Chondrocyte (in vitro differentiated cells): ENCODE measurements around the gene SHANK1. TPM values are rescaled to one million over a fixed set of nuclear protein-coding genes. Genes with fewer than 3 reads are reported as not detected.

Experiments
- DNase-seq: peaks from one replicate; pipeline ENCODE4 v3.0.0; 2021; ENCODE audit warnings: mixed read lengths, low spot score
- H3K27ac Mint-ChIP-seq: one replicate; pipeline ENCODE4 v1.8.0; 2021; ENCODE audit warnings: mild to moderate bottlenecking, moderate library complexity, mixed read lengths; ENCODE audit not compliant: unreplicated experiment
- H3K27me3 Mint-ChIP-seq: 2 replicates; pipeline ENCODE4 v1.8.0; 2021; ENCODE audit warnings: low read depth, mixed read lengths
- H3K36me3 Mint-ChIP-seq: 2 replicates; pipeline ENCODE4 v1.8.0; 2021; ENCODE audit warnings: low read depth, mixed read lengths
- H3K4me1 Mint-ChIP-seq: 2 replicates; pipeline ENCODE4 v1.8.0; 2021; ENCODE audit warnings: low read depth, mild to moderate bottlenecking, mixed read lengths
- H3K4me3 Mint-ChIP-seq: one replicate; pipeline ENCODE4 v1.8.0; 2021; ENCODE audit warnings: mild to moderate bottlenecking, moderate library complexity, mixed read lengths; ENCODE audit not compliant: unreplicated experiment
- H3K9me3 Mint-ChIP-seq: 2 replicates; pipeline ENCODE4 v1.8.0; 2021; ENCODE audit warnings: low read depth, mixed read lengths
- total RNA-seq: library from RNA; stranded (reverse); gene quantifications from 3 replicates; pipeline ENCODE4 v1.2.1, GENCODE V29; 2021
- TF ChIP-seq, protein P1 (sequence below): fragments of 200-600 bp; sonication (generic); IDR thresholded peaks from 2 replicates; pipeline ENCODE4 v1.5.0; 2021; ENCODE audit warnings: antibody characterized with exemption, mild to moderate bottlenecking, moderate library complexity

SHANK1 gene
- total RNA-seq, 1 donor from 2014 or later = 0.27 TPM

- TF ChIP-seq, protein P1, sequence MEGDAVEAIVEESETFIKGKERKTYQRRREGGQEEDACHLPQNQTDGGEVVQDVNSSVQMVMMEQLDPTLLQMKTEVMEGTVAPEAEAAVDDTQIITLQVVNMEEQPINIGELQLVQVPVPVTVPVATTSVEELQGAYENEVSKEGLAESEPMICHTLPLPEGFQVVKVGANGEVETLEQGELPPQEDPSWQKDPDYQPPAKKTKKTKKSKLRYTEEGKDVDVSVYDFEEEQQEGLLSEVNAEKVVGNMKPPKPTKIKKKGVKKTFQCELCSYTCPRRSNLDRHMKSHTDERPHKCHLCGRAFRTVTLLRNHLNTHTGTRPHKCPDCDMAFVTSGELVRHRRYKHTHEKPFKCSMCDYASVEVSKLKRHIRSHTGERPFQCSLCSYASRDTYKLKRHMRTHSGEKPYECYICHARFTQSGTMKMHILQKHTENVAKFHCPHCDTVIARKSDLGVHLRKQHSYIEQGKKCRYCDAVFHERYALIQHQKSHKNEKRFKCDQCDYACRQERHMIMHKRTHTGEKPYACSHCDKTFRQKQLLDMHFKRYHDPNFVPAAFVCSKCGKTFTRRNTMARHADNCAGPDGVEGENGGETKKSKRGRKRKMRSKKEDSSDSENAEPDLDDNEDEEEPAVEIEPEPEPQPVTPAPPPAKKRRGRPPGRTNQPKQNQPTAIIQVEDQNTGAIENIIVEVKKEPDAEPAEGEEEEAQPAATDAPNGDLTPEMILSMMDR = no peak
- peaks cover 28% of the 10 kb centered on the region for H3K27me3 Mint-ChIP-seq
- peak overlapping the region; percentile 97 for H3K27ac Mint-ChIP-seq
These were observed 60.9 kb downstream of the SHANK1 start for GRCh38 chr19:50658441-50659317.

DNA sequence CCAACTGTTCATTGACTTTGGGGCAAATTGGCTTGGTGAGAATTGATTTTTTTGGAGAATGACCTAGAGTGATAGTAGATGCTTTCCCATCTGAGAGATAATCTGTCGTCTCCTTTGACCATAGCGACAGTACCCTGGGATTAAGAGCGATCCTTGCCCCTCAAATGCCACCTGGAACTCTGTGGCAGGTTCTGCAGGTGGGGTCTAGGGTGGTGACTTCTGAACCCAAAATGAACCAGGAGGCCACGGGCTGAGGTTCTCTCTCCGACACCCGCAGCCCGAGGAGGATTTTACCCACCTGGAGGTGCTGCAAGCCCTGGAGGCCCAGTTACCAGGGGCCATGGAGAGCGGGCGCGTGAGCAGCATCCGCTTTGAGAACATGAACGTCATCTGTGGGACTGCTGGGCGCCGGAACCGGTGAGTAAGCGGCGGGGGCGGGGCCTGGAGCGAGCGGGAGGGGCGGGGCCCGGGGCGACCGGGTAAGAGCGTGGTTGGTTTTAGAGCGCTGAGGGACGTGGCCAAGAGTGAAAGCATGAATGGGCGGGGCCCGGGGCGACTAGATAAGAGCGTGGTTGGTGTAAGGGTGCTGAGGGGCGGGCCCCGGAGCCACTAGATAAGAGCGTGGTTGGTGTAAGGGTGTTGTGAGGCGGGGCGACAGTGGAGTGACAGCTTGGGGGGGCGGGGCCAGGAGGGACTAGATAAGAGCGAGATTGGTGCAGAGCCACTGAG lies 61.7 kb downstream of the SHANK1 start:
- H3K9me3 Mint-ChIP-seq = peaks cover 5% of the 10 kb centered on the region
- peaks cover 19% of the 10 kb centered on the region for H3K4me1 Mint-ChIP-seq
- no peak for DNase-seq
- H3K27me3 Mint-ChIP-seq = peaks cover 24% of the 10 kb centered on the region
- no peaks in the 10 kb centered on the region for H3K36me3 Mint-ChIP-seq
- TF ChIP-seq, protein P1 = no peak
- H3K4me3 Mint-ChIP-seq = peak overlapping the region; percentile 95
- peak overlapping the region; percentile 97 for H3K27ac Mint-ChIP-seq

More at GRCh38 chr19:50658441-50659317, 60.9 kb downstream of the SHANK1 start:
- no peak for DNase-seq
- Mint-ChIP-seq H3K4me3 (peak overlapping the region; percentile 95), H3K4me1 (peaks cover 19% of the 10 kb centered on the region), H3K36me3 (no peaks in the 10 kb centered on the region), H3K9me3 (peaks cover 5% of the 10 kb centered on the region)

GRCh38 chr19:50657222-50657669 lies 62.4 kb downstream of the SHANK1 start:
- Mint-ChIP-seq H3K27me3 (peaks cover 28% of the 10 kb centered on the region), H3K27ac (peak overlapping the region; percentile 32), H3K4me3 (peak overlapping the region; percentile 95), H3K4me1 (peaks cover 19% of the 10 kb centered on the region), H3K36me3 (no peaks in the 10 kb centered on the region), H3K9me3 (peaks cover 5% of the 10 kb centered on the region)
- TF ChIP-seq, protein P1 = no peak
- no peak for DNase-seq

DNA sequence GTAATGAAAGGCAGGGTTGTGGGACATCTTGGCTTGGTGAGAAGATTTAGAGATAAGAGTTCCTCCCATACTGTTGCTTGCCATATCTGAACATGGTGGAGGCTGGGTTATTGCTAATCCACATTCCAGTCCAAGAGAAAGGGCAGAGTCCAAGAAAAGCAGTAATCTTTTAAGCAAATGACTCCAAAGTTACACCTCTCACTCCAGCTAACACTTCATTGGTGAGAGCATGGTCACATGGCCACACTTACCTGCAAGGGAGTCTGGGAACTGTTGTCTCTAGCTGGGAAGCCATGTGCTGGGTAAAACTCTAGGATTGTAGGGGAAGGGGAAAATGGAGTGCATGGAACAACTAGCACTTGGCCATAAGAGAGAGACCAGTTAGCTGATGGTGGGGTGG lies 64.7 kb downstream of the SHANK1 start:
- Mint-ChIP-seq H3K36me3 (no peaks in the 10 kb centered on the region), H3K4me3 (no peak overlapping the region), H3K27me3 (peaks cover 20% of the 10 kb centered on the region), H3K4me1 (peaks cover 16% of the 10 kb centered on the region), H3K27ac (no peak overlapping the region), H3K9me3 (peaks cover 5% of the 10 kb centered on the region)
- DNase-seq = no peak
- TF ChIP-seq, protein P1 = no peak

DNA sequence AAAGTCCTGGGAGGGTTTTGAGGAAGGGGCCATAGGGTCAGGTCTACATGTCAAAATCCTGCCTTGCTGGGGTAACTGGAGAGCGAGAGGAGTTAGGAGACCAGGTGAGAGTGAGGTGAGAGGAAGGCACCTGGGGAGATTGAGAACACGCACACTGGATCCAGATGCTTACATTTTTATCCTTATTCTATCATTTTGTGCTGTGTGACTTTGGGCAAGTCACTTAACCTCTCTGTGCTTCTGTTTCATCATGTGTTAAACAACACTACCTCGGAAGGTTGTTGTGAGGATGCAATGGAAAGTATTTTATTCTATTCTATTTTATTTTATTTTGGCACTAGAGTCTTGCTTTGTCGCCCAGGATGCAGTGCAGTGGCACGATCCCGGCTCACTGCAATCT lies 66.9 kb downstream of the SHANK1 start:
- Mint-ChIP-seq H3K4me3 (no peak overlapping the region), H3K27ac (no peak overlapping the region), H3K4me1 (peaks cover 6% of the 10 kb centered on the region), H3K27me3 (peaks cover 18% of the 10 kb centered on the region), H3K9me3 (peaks cover 5% of the 10 kb centered on the region), H3K36me3 (no peaks in the 10 kb centered on the region)
- TF ChIP-seq, protein P1 = no peak
- no peak for DNase-seq
